Measurements from ENCODE around the gene HNRNPM.
"Not testable (repeated sequence)": the region's sequence is repeated elsewhere in the genome, so short reads cannot be mapped to it uniquely, and the experiment has no call there.

GRCh38 chr19:8425331-8425730 is 19.4 kb upstream of the HNRNPM start:
- TF ChIP-seq SP1 (IDR thresholded peaks at IDR 0.05); FOXA1 (IDR thresholded peaks at IDR 0.05); BHLHE40 (IDR thresholded peaks at IDR 0.05; ENCODE audit: borderline replicate concordance); ELF4 (IDR thresholded peaks at IDR 0.05); FOXK2 (IDR thresholded peaks at IDR 0.05); FOXM1 (IDR thresholded peaks at IDR 0.05; ENCODE audit: borderline replicate concordance): not testable (repeated sequence)

All from HEK293T (cell line).